HEK293 (cell line): Measurements from ENCODE around the gene SMIM5.

ENCODE experiments used
- CTCF ChIA-PET: fragments of 350-600 bp; formaldehyde crosslinking; extraction: SDS; loops from one replicate; lab custom pipeline; 2021; ENCODE audit warnings: antibody characterized with exemption; lab: Yijun Ruan, JAX
- POLR2A ChIA-PET: fragments of 300-600 bp; formaldehyde crosslinking; extraction: SDS; loops from one replicate; lab custom pipeline; 2020; ENCODE audit warnings: antibody characterized with exemption, inconsistent platforms; lab: Yijun Ruan, JAX
- H3K27ac ChIP-seq: fragments of 200-500 bp; sonication (Bioruptor generic); 2 replicates; pipeline ENCODE4 v1.5.1; 2014; ENCODE audit warnings: low read depth, low read length, control low read depth, inconsistent platforms; ENCODE audit errors: extremely low read depth
- H3K36me3 ChIP-seq, 2 experiments: fragments of 200-500 bp in 1 of 2; sonication (Bioruptor generic) in 1 of 2; 1 replicate in 1 of 2; 2 replicates in 1 of 2; pipeline ENCODE4 v1.5.1; 2014 to 2017; ENCODE audit warnings: inconsistent platforms in 2 of 2, low read length in 2 of 2; ENCODE audit not compliant: control insufficient read depth in 2 of 2, insufficient read depth in 1 of 2
- H3K4me1 ChIP-seq: fragments of 200-500 bp; sonication (Bioruptor generic); 2 replicates; pipeline ENCODE4 v1.5.1; 2014; ENCODE audit warnings: mild to moderate bottlenecking, low read length, inconsistent platforms; ENCODE audit not compliant: control insufficient read depth, insufficient read depth
- H3K4me3 ChIP-seq: 2 replicates; pipeline ENCODE4 v1.5.1; 2011; ENCODE audit warnings: low read depth, mild to moderate bottlenecking, control low read depth, low read length, moderate library complexity
- H3K9me3 ChIP-seq: fragments of 200-500 bp; sonication (Bioruptor generic); 2 replicates; pipeline ENCODE4 v1.5.1; 2014; ENCODE audit warnings: low read depth, low read length, inconsistent platforms; ENCODE audit not compliant: control insufficient read depth, insufficient read depth
- GLIS1 ChIP-seq: fragments of 450-650 bp; formaldehyde crosslinking; IDR thresholded peaks from 2 replicates; pipeline ENCODE4 v1.5.1; 2016; ENCODE audit warnings: missing biosample characterization, missing genetic modification characterization
- REPIN1 ChIP-seq: fragments of 450-650 bp; formaldehyde crosslinking; IDR thresholded peaks from 2 replicates; pipeline ENCODE4 v1.5.1; 2017; ENCODE audit warnings: missing biosample characterization, missing genetic modification characterization, low read depth
- SP2 ChIP-seq: fragments of 450-650 bp; formaldehyde crosslinking; IDR thresholded peaks from 2 replicates; pipeline ENCODE4 v1.5.1; 2016; ENCODE audit warnings: missing biosample characterization, missing genetic modification characterization
- SP3 ChIP-seq: fragments of 450-650 bp; formaldehyde crosslinking; IDR thresholded peaks from 2 replicates; pipeline ENCODE4 v1.5.1; 2016; ENCODE audit warnings: missing biosample characterization, missing genetic modification characterization
- SP7 ChIP-seq: fragments of 450-650 bp; formaldehyde crosslinking; IDR thresholded peaks from 2 replicates; pipeline ENCODE4 v1.5.1; 2016; ENCODE audit warnings: missing biosample characterization, missing genetic modification characterization
- YY1 ChIP-seq: fragments of 450-650 bp; formaldehyde crosslinking; IDR thresholded peaks from 2 replicates; pipeline ENCODE4 v1.5.1; 2018; ENCODE audit warnings: missing biosample characterization, missing genetic modification characterization
- ZBTB21 ChIP-seq: fragments of 450-650 bp; formaldehyde crosslinking; IDR thresholded peaks from 2 replicates; pipeline ENCODE4 v1.5.1; 2017; ENCODE audit warnings: missing biosample characterization, missing genetic modification characterization
- ZBTB48 ChIP-seq: fragments of 450-650 bp; formaldehyde crosslinking; IDR thresholded peaks from 2 replicates; pipeline ENCODE4 v1.5.1; 2016; ENCODE audit warnings: missing biosample characterization, missing genetic modification characterization
- ZIC2 ChIP-seq: fragments of 450-650 bp; formaldehyde crosslinking; IDR thresholded peaks from 2 replicates; pipeline ENCODE4 v1.5.1; 2016; ENCODE audit warnings: missing biosample characterization, missing genetic modification characterization
- ZNF114 ChIP-seq: fragments of 450-650 bp; formaldehyde crosslinking; IDR thresholded peaks from 2 replicates; pipeline ENCODE4 v1.5.0; 2017; ENCODE audit warnings: missing biosample characterization, missing genetic modification characterization
- ZNF26 ChIP-seq: fragments of 450-650 bp; formaldehyde crosslinking; IDR thresholded peaks from 2 replicates; pipeline ENCODE4 v1.5.1; 2016; ENCODE audit warnings: missing biosample characterization, missing genetic modification characterization
- ZNF473 ChIP-seq: fragments of 450-650 bp; formaldehyde crosslinking; IDR thresholded peaks from 2 replicates; pipeline ENCODE4 v1.5.1; 2017; ENCODE audit warnings: missing biosample characterization, missing genetic modification characterization
- ZNF530 ChIP-seq: fragments of 450-650 bp; formaldehyde crosslinking; IDR thresholded peaks from 2 replicates; pipeline ENCODE4 v1.5.1; 2016; ENCODE audit warnings: low read depth, missing biosample characterization, missing genetic modification characterization
- ZNF544 ChIP-seq: fragments of 450-650 bp; formaldehyde crosslinking; IDR thresholded peaks from 2 replicates; pipeline ENCODE4 v1.5.0; 2017; ENCODE audit warnings: missing biosample characterization, missing genetic modification characterization
- ZNF623 ChIP-seq: fragments of 450-650 bp; formaldehyde crosslinking; IDR thresholded peaks from 2 replicates; pipeline ENCODE4 v1.5.1; 2016; ENCODE audit warnings: missing biosample characterization, missing genetic modification characterization
- ZNF629 ChIP-seq: fragments of 450-650 bp; formaldehyde crosslinking; IDR thresholded peaks from 2 replicates; pipeline ENCODE4 v1.5.1; 2017; ENCODE audit warnings: missing biosample characterization, missing genetic modification characterization
- ZNF654 ChIP-seq: fragments of 450-650 bp; formaldehyde crosslinking; IDR thresholded peaks from 2 replicates; pipeline ENCODE4 v1.5.1; 2016; ENCODE audit warnings: low read depth, missing biosample characterization, missing genetic modification characterization
- ZSCAN16 ChIP-seq: fragments of 450-650 bp; formaldehyde crosslinking; IDR thresholded peaks from 2 replicates; pipeline ENCODE4 v1.5.1; 2016; ENCODE audit warnings: missing biosample characterization, missing genetic modification characterization
- ZSCAN23 ChIP-seq: fragments of 450-650 bp; formaldehyde crosslinking; IDR thresholded peaks from 2 replicates; pipeline ENCODE4 v1.5.1; 2016; ENCODE audit warnings: missing biosample characterization, missing genetic modification characterization

Gene SMIM5

GRCh38 chr17:75643643-75644017, 10.4 kb downstream of the SMIM5 start:
- Histone ChIP-seq H3K4me3 (no peak overlapping the region), H3K27ac (no peak overlapping the region), H3K9me3 (no peaks in the 10 kb centered on the region), H3K4me1 (no peaks in the 10 kb centered on the region), H3K36me3 (peaks cover 10 to 72% of the 10 kb centered on the region in 2 experiments; a peak in 2 of 3 replicates)
- TF ChIP-seq ZBTB48 (tag by site-specific recombination) (no peak), REPIN1 (no peak), ZNF114 (tag by site-specific recombination) (no peak), ZNF654 (tag by site-specific recombination) (no peak), ZNF623 (no peak), YY1 (tag by site-specific recombination) (no peak), ZNF530 (no peak), ZNF544 (tag by site-specific recombination) (no peak), SP2 (tag by site-specific recombination) (no peak), ZSCAN23 (no peak)
- CTCF ChIA-PET: interaction anchor here (1.0 to 22.8 kb wide), 4 partner anchors 10 to 106 kb away, joined by 3 to 410 read pairs (median 18); partner anchors contain the start of gene SMIM5
- POLR2A ChIA-PET: interaction anchor here (1.4 kb wide), 1 partner anchor 136 kb away, joined by 3 read pairs; no protein-coding TSS in a partner anchor

GRCh38 chr17:75645501-75645888, 12.3 kb downstream of the SMIM5 start:
- peaks cover 12 to 74% of the 10 kb centered on the region in 2 experiments for H3K36me3 ChIP-seq
- peak; percentile 12; the same call in 1 of the 2 replicates for TF ChIP-seq GLIS1 (tag by site-specific recombination)
- TF ChIP-seq ZIC2 (tag by site-specific recombination): peak; percentile 28; the same call in 1 of the 2 replicates
- peak; percentile 48; the same call in 1 of the 2 replicates for TF ChIP-seq SP7
- peak; percentile 76 for TF ChIP-seq ZNF629
- no peak for TF ChIP-seq ZSCAN16 (tag by site-specific recombination)
- 0 out of 2 replicates have a peak, but pooled peaks have one; percentile 14 for TF ChIP-seq ZBTB21 (tag by site-specific recombination)
- no peak overlapping the region for H3K27ac ChIP-seq
- H3K4me3 ChIP-seq: no peak overlapping the region
- ChIA-PET POLR2A (interaction anchor here (0.7 to 1.8 kb wide), 2 partner anchors 9 to 12 kb away, joined by 3 to 9 read pairs; partner anchors contain the start of gene SMIM5), CTCF (interaction anchor here (0.6 to 22.8 kb wide), 8 partner anchors 8 to 141 kb away, joined by 4 to 410 read pairs (median 13); partner anchors contain the start of gene SMIM5)
- no peaks in the 10 kb centered on the region for H3K9me3 ChIP-seq
- H3K4me1 ChIP-seq: no peaks in the 10 kb centered on the region

- no peaks in the 10 kb centered on the region for H3K9me3 ChIP-seq
- POLR2A ChIA-PET: interaction anchor here (1.8 kb wide), 1 partner anchor 12 kb away, joined by 9 read pairs; the partner anchor contains the start of gene SMIM5
- H3K4me3 ChIP-seq: no peak overlapping the region
- TF ChIP-seq SP3 (no peak), ZNF473 (no peak), ZNF26 (no peak)
- no peak overlapping the region for H3K27ac ChIP-seq
- no peaks in the 10 kb centered on the region for H3K4me1 ChIP-seq
- CTCF ChIA-PET: interaction anchor here (0.6 to 22.8 kb wide), 7 partner anchors 15 to 140 kb away, joined by 4 to 410 read pairs (median 9); partner anchors contain the start of gene SMIM5
- H3K36me3 ChIP-seq: peaks cover 13 to 74% of the 10 kb centered on the region in 2 experiments
These were observed 12.8 kb downstream of the SMIM5 start for GRCh38 chr17:75645889-75646637.
